GM12891 (cell line): ENCODE results near the gene CYB5R3.
A peak's percentile ranks its signal among the peaks of the same experiment; 100 is the strongest.

Experiments
- DNase-seq: peaks from one replicate; pipeline ENCODE4 v3.0.0; 2011; ENCODE audit warnings: low spot score; ENCODE audit not compliant: insufficient read length
- FAIRE-seq: peaks from 2 replicates; lab custom pipeline; 2011; peaks lifted over from hg19 to GRCh38; lab: Jason Lieb, UNC
- PAX5 ChIP-seq: IDR thresholded peaks from 2 replicates; pipeline ENCODE4 v1.6.1; 2011; ENCODE audit warnings: low read length, moderate library complexity, mild to moderate bottlenecking; ENCODE audit not compliant: insufficient read depth, severe bottlenecking
- POLR2A ChIP-seq: IDR thresholded peaks from 2 replicates; pipeline ENCODE4 v1.6.1; 2011; ENCODE audit warnings: low read depth, low read length, control low read depth
- POLR2AphosphoS5 ChIP-seq: IDR thresholded peaks from 2 replicates; pipeline ENCODE4 v1.6.1; 2011; ENCODE audit warnings: low read depth, low read length, control low read depth
- POU2F2 ChIP-seq: IDR thresholded peaks from 2 replicates; pipeline ENCODE4 v1.6.1; 2011; ENCODE audit warnings: low read depth, mild to moderate bottlenecking, control low read depth, low read length, moderate library complexity
- SPI1 ChIP-seq: IDR thresholded peaks from 2 replicates; pipeline ENCODE4 v1.6.1; 2011; ENCODE audit warnings: low read depth, low read length, control low read depth
- TAF1 ChIP-seq: IDR thresholded peaks from 2 replicates; pipeline ENCODE4 v1.6.1; 2011; ENCODE audit warnings: low read depth, low read length, control low read depth

Gene CYB5R3

DNA sequence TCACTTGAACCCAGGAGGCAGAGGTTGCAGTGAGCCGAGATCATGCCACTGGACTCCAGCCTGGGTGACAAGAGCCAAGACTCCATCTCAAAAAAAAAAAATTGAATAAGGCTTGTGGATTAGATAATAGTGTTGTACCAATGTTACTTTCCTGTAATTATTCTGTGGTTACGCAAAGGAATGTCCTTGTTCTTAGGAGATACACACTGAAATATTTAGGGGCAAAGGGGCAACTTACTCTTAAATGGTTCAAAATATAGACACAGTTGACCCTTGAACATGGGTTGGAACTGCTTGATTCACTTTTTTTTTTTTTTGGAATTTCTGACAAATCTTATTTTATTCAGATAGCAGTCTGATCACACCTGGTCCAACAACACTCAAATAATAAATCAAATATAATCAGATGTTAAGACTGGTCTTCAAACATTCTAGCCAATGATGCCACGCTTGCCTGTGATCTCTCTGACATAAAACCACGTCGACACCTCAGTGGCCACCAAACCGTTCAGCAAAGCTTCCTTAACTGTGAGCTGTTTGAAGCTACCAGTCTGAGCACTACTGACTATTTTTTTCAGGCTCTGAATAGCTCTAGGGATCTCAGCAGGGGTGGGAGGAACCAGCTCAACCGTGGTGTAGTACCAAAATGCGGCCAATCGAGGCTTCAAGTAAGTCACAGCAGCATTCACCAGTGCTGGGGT, 9.5 kb downstream of the CYB5R3 start:
- DNase-seq = no peak
- no peak for TF ChIP-seq POLR2AphosphoS5
- TF ChIP-seq SPI1 = no peak
- TF ChIP-seq POLR2A = no peak
- no peak for TF ChIP-seq POU2F2
- TF ChIP-seq TAF1 = no peak
- no peak for TF ChIP-seq PAX5
- peak; percentile 74 for FAIRE-seq

DNA sequence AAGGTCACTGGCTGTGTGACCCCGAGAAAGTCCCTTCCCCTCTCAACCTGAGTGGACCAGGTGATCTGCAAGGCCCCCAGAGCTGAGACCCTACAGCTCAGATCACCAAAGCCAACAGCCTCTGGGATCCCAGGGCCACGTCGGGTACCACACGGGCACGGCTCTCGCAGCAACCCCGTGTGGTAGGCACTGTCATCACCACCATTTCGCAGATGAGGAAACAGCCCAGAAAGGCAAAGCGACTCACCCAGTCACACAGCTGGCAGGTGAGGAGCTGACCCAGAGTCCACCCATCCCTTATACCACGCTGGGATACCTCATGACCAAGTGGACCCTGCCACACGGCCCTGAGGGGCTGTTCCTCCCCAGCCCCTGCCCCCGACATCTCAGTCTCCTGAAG, 11.6 kb downstream of the CYB5R3 start:
- no peak for DNase-seq
- TF ChIP-seq SPI1 (no peak), TAF1 (no peak), POU2F2 (no peak), POLR2A (no peak), PAX5 (no peak), POLR2AphosphoS5 (no peak)
- FAIRE-seq = no peak

DNA sequence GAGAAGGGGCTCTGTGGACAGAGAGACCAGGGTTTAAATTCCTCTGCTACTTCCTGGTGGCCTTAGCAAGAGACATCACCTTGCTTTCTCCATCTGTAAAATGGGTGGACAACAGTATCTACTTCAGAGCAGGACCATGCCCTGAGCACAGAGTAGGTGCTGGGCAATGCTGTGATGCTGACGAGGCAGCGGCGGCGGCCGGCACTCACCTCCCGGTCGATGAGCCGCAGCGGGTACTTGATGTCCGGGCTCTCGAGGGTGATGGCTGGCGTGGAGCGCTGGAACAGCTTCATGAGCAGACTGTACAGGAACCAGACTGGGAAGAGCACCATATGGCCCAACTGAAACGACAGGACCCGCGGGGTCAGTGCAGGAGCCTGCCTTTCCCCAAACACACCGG, 12.7 kb downstream of the CYB5R3 start:
- no peak for TF ChIP-seq POLR2A
- TF ChIP-seq TAF1 = no peak
- TF ChIP-seq POLR2AphosphoS5 = no peak
- TF ChIP-seq POU2F2 = no peak
- TF ChIP-seq SPI1 = no peak
- TF ChIP-seq PAX5 = no peak
- DNase-seq (no peak), FAIRE-seq (no peak)

DNA sequence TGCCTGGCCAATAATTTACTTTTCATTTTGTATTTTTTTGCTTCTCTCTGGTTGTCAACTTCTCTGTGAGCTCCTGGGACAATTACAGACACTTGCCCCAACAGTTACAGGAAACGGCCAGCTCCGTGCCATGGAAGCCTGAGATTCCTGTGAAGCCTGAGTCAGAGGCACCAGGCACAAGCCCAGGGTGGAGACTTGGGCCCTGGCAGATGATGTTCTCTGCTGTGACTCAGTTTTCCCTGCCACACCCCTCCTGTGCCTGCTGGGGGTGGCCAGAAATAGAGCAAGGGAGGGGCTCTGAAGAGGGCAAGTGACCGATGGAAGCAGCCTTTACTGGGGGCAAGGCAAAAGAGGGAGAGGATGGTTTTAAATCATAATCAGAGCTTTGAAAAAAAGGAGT, 13.7 kb downstream of the CYB5R3 start:
- no peak for DNase-seq
- TF ChIP-seq PAX5 (no peak), SPI1 (no peak), POU2F2 (no peak), POLR2A (no peak)
- no peak for FAIRE-seq

DNA sequence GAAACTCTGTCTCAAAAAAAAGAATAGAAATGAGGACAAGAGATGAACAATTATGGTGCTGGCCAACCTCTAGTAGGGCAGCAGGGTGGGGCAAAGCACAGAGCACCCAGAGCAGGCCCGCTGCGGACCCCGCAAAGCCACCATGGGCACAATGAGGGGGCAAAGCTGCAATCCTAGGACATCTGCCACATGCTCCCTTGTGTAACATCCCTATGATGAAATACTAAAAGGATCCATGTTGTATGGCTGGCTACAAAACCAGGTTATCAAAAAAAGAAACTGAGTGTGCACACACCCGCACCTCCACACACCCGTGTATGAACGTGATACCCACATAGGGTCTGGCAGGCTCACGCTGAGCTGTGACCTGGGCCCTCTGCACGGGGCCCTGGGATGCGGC, 16.2 kb downstream of the CYB5R3 start:
- DNase-seq (no peak), FAIRE-seq (no peak)
- no peak for TF ChIP-seq POLR2A
- TF ChIP-seq POU2F2 = no peak
- no peak for TF ChIP-seq SPI1
- no peak for TF ChIP-seq TAF1

DNA sequence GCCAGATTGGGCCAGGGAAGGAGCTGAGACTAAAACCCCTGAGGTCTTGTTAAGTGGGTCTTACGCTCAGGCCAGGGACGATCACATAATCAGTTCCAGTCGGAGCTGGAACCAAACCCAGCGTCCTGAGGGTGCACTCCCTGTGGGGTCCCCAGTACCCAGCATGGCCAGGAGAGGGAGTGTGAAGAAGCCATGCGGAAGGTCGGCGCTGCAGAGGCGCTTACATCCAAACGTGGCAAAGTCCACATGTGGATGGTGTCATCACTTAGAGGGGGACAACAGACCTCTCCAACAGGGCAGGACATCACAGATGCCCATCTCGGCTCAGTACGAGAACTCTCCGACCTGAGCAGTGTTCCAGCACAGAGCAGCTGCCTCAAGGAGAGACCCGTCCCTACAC, 17.1 kb downstream of the CYB5R3 start:
- TF ChIP-seq POLR2A (no peak), TAF1 (no peak), PAX5 (no peak), POLR2AphosphoS5 (no peak), SPI1 (no peak), POU2F2 (no peak)

DNA sequence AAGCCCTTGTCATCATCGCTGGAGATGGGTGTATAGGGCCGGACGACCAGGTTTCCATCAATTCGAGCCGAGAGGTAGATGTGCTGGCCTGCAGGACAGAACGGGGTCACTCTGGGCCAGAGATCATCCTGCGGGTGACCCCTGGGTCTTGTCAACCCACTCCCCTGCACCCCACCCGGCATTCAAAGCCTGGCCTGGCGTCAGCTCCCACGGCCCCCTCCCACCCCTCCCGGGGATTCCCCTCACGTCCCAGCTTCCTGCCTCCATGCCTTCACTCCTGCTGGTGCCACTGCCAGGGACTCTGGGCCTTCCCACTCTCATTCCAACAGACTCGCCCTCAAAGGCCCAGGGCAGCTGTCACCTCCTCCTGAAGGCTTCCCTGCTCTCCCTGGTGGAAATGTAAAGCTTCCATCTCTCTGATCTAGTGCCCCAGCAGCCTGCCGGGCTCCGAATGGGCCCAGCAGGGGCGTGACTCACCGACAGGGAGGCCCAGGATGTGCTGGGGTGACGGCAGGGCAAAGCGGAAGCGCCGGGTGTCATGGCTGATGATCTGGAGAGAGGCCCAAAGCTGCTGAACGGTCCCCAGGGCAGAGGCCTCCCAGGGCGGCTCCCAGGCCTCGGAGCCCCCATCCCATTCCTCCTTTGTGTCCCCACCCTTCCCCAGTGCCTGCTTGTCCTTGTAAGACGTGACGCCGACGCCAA, 18.1 kb downstream of the CYB5R3 start:
- no peak for TF ChIP-seq POLR2AphosphoS5
- no peak for TF ChIP-seq PAX5
- no peak for TF ChIP-seq POLR2A
- TF ChIP-seq POU2F2 = no peak
- no peak for TF ChIP-seq TAF1
- no peak for TF ChIP-seq SPI1
- DNase-seq (no peak), FAIRE-seq (no peak)

More for the DNA sequence above, 17.1 kb downstream of the CYB5R3 start:
- DNase-seq (no peak), FAIRE-seq (no peak)

DNA sequence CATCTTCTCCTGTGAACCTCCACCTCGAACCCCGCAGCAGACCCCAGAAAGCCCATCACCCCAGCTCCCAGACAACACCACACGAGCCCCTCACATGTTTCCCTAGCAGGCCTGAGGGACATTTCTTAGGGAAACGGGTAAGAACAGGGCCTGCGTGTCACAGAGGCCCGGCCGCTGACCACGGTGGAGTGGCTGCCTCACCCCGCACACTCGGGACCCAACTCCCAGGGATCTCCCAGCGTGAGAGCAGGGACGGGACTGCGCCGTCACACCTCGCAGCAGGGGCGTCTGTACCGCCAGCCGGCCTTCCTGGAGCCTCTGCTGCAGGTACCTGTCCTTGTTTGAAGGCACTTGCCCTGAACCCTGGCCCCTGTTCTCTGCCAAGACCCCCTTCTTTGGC, 19.0 kb downstream of the CYB5R3 start:
- no peak for FAIRE-seq
- TF ChIP-seq POU2F2 (no peak), POLR2AphosphoS5 (no peak), TAF1 (no peak), PAX5 (no peak), SPI1 (no peak), POLR2A (no peak)
- no peak for DNase-seq

DNA sequence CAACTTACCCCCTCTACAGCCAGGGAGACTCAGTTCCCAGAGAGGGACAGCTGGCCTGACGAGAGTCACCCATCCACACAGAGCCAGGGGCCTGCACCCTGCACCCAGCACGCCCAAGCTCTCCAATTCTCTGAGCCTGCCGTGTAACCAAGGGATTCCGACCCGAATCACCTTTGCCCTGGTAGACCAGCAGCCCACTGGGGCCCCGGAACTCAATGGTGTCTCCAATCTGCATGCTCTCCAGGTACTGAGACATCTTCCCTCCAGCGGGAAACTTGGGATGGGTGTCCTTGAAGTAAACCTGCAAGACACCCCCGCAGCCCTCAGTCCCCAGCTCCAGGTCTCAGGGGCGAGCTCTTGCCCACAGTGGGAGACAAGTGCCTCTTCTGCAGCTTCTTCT, 21.2 kb downstream of the CYB5R3 start:
- TF ChIP-seq POLR2AphosphoS5 (no peak), PAX5 (no peak), POLR2A (no peak), POU2F2 (no peak), TAF1 (no peak), SPI1 (no peak)
- DNase-seq (no peak), FAIRE-seq (no peak)

DNA sequence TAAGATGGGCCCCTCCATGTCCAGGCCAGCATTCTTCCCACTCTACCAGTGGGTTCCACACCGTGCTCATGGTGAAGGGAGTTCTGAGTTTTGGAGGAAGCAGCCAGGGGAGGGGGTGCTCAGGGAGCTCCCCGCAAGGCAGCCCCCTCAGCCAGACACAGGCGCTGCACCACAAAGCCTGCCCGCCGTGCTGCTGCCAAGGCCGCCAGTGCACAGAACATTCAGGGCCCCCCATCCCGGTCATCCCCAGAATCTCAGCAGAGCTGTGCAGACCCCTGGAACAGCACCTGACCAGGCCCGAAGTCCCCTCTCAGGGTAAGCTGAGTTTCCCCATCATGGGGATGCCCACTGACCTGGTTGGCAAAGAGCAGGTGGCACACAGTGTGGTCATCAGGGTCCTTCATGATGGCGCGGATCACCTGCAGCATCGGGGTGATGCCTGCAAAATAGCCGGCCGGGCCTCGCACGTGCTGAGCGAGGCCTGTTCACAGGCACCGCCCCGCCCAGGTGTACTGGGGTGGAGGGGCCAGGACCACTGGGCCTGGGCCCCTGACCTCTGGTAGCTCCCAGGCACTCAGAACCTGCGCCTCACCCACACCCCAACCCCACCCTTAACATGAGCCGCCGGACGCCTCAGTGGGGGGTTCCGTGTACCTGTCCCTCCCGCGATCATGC, 22.1 kb downstream of the CYB5R3 start:
- TF ChIP-seq PAX5 (no peak), POLR2AphosphoS5 (no peak), POLR2A (no peak), TAF1 (no peak), POU2F2 (no peak), SPI1 (no peak)
- FAIRE-seq = no peak
- no peak for DNase-seq
